ENCODE results near the gene TMEM238.

The TMEM238 gene

DNA sequence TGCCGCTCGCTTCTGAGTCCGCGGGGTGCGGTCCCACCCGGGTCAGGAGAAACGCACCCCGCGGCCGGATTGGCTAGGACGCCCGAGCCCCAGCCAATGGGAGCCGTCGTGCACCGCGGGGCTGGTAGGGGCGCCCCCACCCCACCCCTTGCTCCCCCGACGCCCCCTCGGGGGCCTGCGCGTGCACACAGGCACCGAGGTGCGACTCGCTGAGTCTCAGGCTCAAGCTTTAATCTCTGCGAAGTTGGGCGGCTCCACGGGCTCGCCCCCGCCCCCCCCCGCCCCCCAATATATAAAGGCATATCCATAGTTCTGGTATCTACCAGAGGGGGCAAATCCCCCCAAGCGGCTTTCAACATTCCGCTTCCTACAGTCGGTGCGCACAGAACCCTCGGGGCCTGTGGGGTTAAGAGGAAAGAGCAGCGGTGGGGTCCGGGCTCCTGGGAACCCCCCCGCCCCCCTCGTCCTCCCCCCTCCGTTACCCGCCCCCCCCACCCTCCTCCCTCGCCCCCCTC, 29.3 kb downstream of the TMEM238 start, which contains the start of gene COX6B2:
COX6B2 (minus strand) TSS at position 22 of the 515 bp plus-strand sequence. CDS start 198 bp downstream, outside the sequence.
- no peak for DNase-seq

- DNase-seq, result peak; percentile 70
Observed at GRCh38 chr19:55353803-55354697, 30.0 kb downstream of the TMEM238 start.

DNA sequence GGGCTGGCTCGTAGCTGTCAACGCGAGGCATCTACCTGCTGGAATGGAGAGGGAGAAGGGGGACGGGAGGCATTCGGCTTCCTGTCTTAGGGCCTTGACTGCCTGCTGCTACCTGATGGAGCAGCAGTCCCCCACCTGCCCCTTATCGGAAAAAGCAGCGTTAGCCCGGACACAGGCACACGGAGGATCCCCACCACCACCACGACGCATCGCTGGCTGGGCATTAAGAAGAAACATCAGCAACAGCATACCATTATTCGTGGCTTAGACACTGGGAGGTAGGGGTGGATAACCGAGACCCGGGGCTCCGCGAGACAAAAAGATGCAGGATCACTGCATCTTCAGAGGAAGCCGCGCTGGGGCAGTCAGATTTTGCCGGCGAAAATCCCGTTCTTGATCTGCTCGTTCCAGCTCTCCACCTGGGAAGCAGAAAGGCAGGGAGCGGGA, 30.7 kb downstream of the TMEM238 start:
- DNase-seq, result no peak

- no peak for DNase-seq
Observed at GRCh38 chr19:55352549-55353145, 31.4 kb downstream of the TMEM238 start.

GRCh38 chr19:55352040-55352439, 32.1 kb downstream of the TMEM238 start:
- no peak for DNase-seq

- DNase-seq, result no peak
Observed at GRCh38 chr19:55350620-55351315, 33.3 kb downstream of the TMEM238 start.

GRCh38 chr19:55348317-55349034, 35.6 kb downstream of the TMEM238 start:
- DNase-seq, result no peak

- no peak for DNase-seq
Observed at GRCh38 chr19:55347442-55348009, 36.6 kb downstream of the TMEM238 start.

GRCh38 chr19:55346725-55347441, 37.2 kb downstream of the TMEM238 start:
- DNase-seq, result no peak

DNA sequence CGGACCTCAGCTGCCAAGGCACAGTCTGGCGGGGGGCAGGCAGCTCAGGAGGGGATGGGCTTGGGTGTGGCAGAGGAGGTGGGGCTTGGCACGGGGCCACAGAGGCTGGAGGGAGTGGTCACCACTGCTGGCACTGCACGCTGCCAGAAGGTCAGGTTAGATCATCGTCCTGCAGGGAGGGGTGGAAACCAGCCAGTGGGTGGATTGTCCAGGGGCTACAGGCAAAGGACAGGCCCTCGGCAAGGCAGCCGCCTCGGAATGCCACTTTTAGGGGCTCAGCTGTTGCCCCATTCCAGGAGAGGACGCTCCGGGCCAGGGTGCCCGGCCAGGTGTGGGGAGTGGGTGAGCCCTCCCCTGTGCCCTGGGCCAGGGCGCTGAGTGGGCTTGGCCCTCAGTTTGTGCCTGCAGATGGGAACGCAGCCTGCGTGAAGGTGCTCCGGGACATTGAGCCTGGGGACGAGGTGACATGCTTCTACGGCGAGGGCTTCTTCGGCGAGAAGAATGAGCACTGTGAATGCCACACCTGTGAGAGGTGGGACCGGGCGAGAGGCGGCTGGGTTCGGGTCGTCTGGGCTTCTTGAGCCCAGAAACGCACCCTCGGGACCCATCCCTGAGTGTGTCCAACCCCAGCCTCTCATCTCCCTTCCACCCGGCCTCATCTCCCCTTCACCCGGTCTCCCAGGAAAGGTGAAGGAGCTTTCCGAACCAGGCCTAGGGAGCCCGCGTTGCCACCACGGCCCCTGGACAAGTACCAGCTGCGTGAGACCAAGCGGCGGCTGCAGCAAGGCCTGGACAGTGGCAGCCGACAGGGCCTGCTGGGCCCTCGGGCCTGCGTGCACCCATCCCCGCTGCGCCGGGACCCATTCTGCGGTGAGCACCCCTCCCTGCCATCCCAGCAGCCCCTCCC, 38.0 kb downstream of the TMEM238 start:
- DNase-seq, result no peak

DNA sequence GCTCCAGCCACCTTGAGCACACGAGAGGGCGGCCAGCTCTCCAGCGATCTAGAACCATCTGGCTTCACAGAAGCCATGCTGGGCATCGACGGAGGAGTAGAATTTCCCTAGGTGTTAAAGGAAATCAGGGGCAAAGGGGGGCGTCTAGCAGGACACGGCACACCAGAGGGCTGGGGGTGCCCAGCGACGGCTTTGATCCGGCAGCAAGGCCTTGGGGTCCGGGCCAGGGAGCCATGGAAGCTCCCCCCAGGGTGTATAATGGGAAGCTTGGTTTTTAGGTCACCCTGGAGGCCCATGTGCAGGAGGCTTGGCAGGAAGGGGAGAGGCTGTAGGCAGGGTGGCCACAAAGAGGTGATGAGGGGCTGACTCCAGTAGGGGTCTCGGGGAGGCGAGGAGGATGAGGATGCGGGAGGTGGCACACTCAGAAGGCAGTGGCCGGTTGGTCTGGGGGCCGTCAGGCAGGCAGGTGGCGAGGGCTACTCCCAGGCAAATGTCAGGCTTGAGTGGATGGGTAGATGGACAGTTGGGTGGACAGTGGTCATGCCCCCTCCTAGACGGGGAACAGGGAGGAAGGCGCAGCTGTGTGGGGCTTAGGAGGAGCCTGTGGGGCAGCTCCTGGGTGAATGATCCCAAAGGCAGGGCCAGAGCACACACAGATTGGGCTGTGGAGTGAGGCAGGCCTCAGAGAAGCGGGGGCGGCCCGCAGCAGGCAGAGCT, 38.8 kb downstream of the TMEM238 start:
- DNase-seq, result no peak

- DNase-seq, result no peak
Observed at GRCh38 chr19:55344444-55344843, 39.6 kb downstream of the TMEM238 start.

- no peak for DNase-seq
Observed at GRCh38 chr19:55341595-55342531, 42.2 kb downstream of the TMEM238 start.

GRCh38 chr19:55341171-55341588, 42.9 kb downstream of the TMEM238 start:
- DNase-seq, result peak; percentile 58

DNA sequence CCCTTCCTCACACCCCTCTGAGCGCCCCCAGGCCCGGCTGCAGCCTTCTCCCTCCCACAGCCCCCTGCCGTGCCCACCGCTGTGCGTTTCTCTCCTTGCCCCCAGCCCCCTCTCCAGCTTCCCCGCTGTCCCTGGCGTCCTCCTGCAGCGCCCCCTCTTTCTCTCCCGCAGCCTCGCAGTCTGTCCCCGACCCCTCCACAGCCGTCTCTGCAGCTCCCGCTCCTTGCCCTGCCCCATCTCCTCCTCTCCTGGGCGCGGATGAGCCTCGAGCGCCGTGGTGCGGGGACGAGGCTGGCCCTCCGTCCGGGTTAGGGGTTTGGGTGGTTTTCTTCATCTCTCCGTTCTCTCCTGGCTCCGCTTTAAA, 43.3 kb downstream of the TMEM238 start:
- DNase-seq, result no peak

GRCh38 chr19:55339889-55340783, 44.0 kb downstream of the TMEM238 start:
- no peak for DNase-seq

- peak; percentile 100 for DNase-seq
Observed at GRCh38 chr19:55339105-55339888, 44.8 kb downstream of the TMEM238 start, which contains the start of gene KMT5C. Gene KMT5C, plus strand, starts transcription at chr19:55339876. Its CDS starts 2,061 bp downstream, at chr19:55341937.
